HEK293 (cell line): ENCODE measurements around the gene RASD2.

Experiments
- CTCF ChIP-seq: fragments of 450-650 bp; formaldehyde crosslinking; IDR thresholded peaks from 2 replicates; pipeline ENCODE4 v1.5.1; 2016; ENCODE audit warnings: missing biosample characterization, missing genetic modification characterization
- PRDM6 ChIP-seq: fragments of 450-650 bp; formaldehyde crosslinking; IDR thresholded peaks from 2 replicates; pipeline ENCODE4 v1.5.1; 2017; ENCODE audit warnings: missing biosample characterization, missing genetic modification characterization
- RBAK ChIP-seq: fragments of 450-650 bp; formaldehyde crosslinking; IDR thresholded peaks from 2 replicates; pipeline ENCODE4 v1.5.1; 2016; ENCODE audit warnings: missing biosample characterization, missing genetic modification characterization
- ZBTB11 ChIP-seq: fragments of 450-650 bp; formaldehyde crosslinking; conservative IDR thresholded peaks from 2 replicates; pipeline ENCODE4 v1.5.1; 2016; ENCODE audit warnings: low read depth, missing biosample characterization, missing genetic modification characterization
- ZBTB26 ChIP-seq: fragments of 450-650 bp; formaldehyde crosslinking; optimal IDR thresholded peaks from 2 replicates; pipeline ENCODE3; 2016; ENCODE audit warnings: missing biosample characterization, mild to moderate bottlenecking, missing genetic modification characterization
- ZBTB44 ChIP-seq: fragments of 450-650 bp; IDR thresholded peaks from 2 replicates; pipeline ENCODE4 v1.5.1; 2018; ENCODE audit warnings: missing biosample characterization, mild to moderate bottlenecking, missing genetic modification characterization
- ZBTB8A ChIP-seq: fragments of 450-650 bp; formaldehyde crosslinking; IDR thresholded peaks from 2 replicates; pipeline ENCODE4 v1.5.1; 2016; ENCODE audit warnings: missing biosample characterization, missing genetic modification characterization
- ZNF121 ChIP-seq: fragments of 450-650 bp; formaldehyde crosslinking; IDR thresholded peaks from 2 replicates; pipeline ENCODE4 v1.5.1; 2016; ENCODE audit warnings: missing biosample characterization, missing genetic modification characterization
- ZNF138 ChIP-seq: fragments of 450-650 bp; formaldehyde crosslinking; IDR thresholded peaks from 2 replicates; pipeline ENCODE4 v1.5.1; 2016; ENCODE audit warnings: missing biosample characterization, missing genetic modification characterization, borderline replicate concordance
- ZNF274 ChIP-seq, 2 experiments: fragments of 200-500 bp in 1 of 2; fragments of 450-650 bp in 1 of 2; sonication (Bioruptor generic) in 1 of 2; formaldehyde crosslinking in 1 of 2; IDR thresholded peaks; 2 replicates each; pipeline versions ENCODE4 v1.5.1 to v1.6.1; 2014 to 2016; ENCODE audit warnings: borderline replicate concordance in 1 of 2, inconsistent platforms in 1 of 2, low read length in 1 of 2, missing biosample characterization in 1 of 2, missing genetic modification characterization in 1 of 2
- ZNF292 ChIP-seq: fragments of 450-650 bp; formaldehyde crosslinking; IDR thresholded peaks from 2 replicates; pipeline ENCODE4 v1.5.1; 2016; ENCODE audit warnings: low read depth, missing biosample characterization, missing genetic modification characterization, borderline replicate concordance
- ZNF670 ChIP-seq: fragments of 450-650 bp; formaldehyde crosslinking; IDR thresholded peaks from 2 replicates; pipeline ENCODE4 v1.5.1; 2016; ENCODE audit warnings: missing biosample characterization, missing genetic modification characterization, low read depth
- ZXDB ChIP-seq: fragments of 450-650 bp; formaldehyde crosslinking; IDR thresholded peaks from 2 replicates; pipeline ENCODE4 v1.5.1; 2016; ENCODE audit warnings: missing biosample characterization, missing genetic modification characterization

GRCh38 chr22:35591714-35592417 is 51.2 kb downstream of the RASD2 start:
- TF ChIP-seq ZNF670 (tag by site-specific recombination), result no peak
- no peak for TF ChIP-seq ZNF274 (IDR thresholded peaks at IDR 0.05; ENCODE audit: low read length)
- no peak for TF ChIP-seq ZNF274 (tag by site-specific recombination; IDR thresholded peaks at IDR 0.05; ENCODE audit: borderline replicate concordance)
- TF ChIP-seq ZBTB11 (tag by site-specific recombination), result no peak
- TF ChIP-seq ZNF121 (tag by site-specific recombination), result no peak
- no peak for TF ChIP-seq ZXDB (tag by site-specific recombination)
- TF ChIP-seq PRDM6 (tag by site-specific recombination), result no peak
- TF ChIP-seq ZBTB8A (tag by site-specific recombination), result no peak
- no peak for TF ChIP-seq ZBTB26
- TF ChIP-seq CTCF (tag by site-specific recombination), result no peak
- no peak for TF ChIP-seq RBAK
- TF ChIP-seq ZBTB44 (tag by site-specific recombination), result no peak
- TF ChIP-seq ZNF292 (tag by site-specific recombination), result no peak
- no peak for TF ChIP-seq ZNF138 (tag by site-specific recombination)
